HG02884 (cell line): ENCODE results near the gene EML5.

Experiments used
- ATAC-seq: cut with Tn5 transposase; IDR thresholded peaks from one replicate; pipeline ENCODE4 v1.9.1; 2021; ENCODE audit warnings: mild to moderate bottlenecking, moderate library complexity; ENCODE audit not compliant: unreplicated experiment

Gene EML5

DNA sequence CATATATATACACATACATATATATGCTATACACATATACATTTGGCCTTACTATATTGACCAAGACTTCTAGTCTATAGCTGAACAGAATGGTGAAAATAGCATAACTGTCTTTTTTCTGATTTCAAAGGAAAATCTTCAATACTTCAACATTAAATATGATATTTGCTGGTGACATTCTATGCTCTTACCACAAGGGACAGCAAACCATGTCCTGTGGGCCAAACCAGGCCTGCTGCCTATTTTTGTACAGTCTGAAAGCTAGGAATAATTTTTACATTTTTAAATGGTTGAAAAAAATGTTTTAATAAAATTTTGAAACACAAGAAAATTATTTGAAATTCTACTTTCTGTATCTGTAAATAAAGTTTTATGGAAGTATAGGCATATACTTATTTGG is 63.6 kb downstream of the EML5 start:
- ATAC-seq = no peak

DNA sequence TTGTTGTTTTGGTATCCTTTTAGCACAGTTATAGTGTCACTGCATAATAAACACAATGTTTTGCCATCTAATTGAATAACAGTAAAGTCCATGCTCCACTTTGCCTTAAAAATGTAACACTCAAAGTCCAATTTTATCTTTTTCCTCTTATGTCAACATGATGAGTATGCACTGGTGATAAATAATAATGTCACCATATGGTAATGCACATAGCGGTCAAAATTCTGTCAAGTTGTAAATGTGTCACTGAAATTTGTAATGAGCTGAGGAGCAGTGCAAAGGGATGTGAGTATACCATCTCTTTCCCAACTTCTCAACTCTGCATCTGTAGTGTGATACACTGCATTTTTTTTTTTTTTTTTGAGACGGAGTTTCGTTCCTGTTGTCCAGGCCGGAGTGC is 65.7 kb downstream of the EML5 start:
- ATAC-seq = no peak

DNA sequence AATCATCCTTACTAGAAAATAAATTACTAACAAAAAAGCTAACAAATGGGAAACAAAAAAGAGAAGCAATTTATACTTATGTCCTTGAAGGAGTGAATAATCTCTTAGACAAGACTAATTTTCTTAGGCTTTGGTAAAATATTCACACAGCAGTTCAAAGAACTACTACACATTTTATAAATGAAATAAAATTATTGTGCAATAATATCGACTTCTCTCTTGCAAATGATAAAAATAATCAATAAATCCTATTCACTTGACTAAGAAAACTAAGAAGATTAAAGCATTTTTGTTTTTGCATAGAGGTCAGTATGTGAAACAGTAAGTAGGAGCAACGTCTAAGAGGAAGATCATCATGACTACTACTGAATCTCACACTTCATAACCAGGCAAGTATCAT is 82.0 kb downstream of the EML5 start:
- ATAC-seq = no peak

DNA sequence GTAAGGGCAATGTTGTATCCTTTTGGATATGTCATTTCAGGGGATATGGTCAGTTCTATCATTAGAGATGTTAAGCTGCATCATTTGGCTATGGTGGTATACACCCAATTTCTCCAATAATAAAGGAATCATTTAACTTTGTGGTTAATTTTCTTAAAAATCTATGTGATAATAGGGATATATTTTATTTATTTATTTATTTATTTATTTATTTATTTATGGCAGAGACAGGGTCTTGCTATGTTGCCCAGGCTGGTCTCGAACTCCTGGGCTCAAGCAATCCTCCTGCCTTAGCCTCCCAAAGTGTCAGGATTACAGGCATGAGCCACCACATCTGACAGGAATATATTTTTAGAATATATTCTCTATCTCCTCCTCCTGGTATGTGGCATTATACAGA is 85.7 kb downstream of the EML5 start:
- no peak for ATAC-seq

DNA sequence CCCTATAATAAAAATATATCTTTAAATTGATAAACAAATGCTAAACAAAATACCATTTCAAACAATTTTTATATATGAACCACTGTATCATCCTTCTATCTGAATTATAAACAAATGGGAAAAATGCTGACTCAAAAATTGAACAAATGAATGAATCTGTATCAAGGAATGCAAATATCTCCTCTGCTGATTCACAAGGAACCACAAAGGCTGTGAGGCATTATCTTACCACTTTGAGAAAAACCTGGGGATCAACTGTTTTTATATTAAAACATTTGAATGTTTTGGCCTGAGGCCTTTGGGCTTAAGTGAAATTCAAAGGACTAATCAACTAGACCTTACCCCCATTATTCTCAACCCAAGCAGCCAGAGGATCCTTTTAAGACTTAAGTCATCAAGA is 86.3 kb downstream of the EML5 start:
- ATAC-seq = no peak

DNA sequence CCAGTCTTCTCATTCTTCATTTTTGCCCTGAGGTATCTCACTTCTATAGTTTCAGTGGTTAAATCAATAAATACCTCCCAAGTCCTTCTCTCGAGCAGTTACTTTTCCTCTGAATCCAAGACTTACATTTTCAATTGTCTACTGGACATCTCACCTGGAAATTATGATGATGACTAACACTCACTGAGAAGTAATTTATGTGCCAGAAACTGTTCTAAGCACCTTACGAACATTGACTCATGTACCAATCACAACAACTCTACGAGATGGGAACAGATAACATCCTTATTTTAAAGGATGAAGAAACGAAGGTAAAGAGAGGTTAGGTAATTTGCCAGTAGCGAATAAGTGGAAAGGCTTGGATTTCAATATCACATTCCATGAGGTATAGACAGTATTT is 94.1 kb downstream of the EML5 start:
- no peak for ATAC-seq

DNA sequence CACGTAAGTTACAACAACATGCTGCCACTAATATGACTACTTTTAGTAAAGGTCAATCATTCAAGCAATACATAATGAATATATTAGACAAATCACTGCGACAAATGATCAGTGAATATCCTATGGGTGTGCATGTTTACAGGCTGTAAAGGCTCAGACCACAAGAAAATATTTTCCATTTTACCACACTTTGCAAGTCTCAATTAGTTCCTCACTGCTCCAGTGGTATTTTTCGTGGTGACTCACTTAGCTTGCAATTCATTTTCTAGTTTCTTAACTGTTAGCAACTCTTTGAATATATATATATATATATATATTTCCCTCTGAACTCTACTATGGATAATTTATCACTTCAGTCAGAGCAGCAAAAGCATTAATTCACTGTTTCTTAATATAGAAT is 96.9 kb downstream of the EML5 start:
- ATAC-seq = no peak

DNA sequence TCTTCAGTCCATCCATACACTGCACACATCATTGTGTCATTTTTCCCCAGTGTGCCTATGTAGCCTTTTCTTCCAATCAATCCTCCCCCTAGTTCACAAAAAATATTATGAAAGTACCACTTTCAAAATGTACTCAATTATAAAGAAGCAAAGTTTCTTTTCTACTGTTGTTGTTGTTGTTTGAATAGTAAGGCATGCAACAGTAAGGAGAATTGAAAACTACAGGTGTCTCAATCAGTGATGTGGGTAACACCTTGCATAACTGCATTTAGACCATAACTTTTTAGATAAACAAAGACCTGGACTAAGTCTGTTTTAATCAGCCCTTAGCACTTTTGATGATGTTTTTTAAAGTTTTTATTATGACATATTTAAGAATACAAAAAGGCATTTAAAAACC is 104.4 kb downstream of the EML5 start:
- no peak for ATAC-seq

DNA sequence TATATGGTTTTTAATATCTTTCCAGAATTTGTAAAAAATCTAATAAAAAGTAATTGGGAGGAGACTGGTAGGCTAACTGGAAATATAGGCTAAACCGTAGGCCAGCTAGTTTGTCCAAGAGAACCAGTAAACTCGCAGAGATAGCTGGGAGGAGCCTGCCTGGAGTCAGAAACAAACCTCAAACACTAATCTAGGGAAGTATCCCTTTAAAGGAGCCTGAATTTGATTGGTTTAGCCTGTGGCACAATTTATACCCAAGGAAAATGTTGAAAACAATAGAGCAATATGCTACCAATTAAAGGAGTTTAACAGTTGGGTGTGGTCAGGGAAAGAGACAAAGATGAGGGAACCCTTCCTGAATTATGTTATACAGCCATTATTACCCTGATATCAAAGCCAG is 109.6 kb downstream of the EML5 start:
- ATAC-seq = no peak

DNA sequence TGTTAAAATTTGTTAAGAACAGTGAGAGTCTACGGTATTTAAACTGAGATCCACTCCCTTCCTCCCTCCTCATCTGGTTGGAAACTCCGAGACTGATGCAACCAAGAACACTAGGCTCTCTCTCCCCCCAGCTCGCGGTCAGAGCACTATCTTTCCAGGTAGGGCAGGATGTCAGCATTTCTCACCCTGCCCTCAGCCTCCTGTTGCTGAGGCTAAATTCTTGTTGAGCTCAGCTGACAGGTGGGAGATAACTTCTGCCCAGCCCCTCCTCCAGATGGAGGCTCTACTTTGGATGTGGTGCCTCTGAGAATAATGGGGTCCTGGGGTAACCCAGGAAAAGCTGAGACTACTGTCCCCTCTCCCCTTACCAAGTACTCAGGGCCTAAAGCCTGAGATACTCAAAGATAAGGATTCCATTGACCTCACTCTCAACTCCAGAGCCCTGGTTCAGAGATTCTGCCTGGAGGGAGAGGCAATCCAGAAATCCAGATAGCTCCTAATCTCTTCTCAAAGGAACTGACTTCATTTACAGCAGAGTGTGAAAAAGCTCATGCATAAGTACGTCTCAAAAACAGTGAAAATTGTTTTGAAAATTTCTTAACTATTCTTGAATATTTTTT is 110.1 kb downstream of the EML5 start:
- ATAC-seq = no peak

DNA sequence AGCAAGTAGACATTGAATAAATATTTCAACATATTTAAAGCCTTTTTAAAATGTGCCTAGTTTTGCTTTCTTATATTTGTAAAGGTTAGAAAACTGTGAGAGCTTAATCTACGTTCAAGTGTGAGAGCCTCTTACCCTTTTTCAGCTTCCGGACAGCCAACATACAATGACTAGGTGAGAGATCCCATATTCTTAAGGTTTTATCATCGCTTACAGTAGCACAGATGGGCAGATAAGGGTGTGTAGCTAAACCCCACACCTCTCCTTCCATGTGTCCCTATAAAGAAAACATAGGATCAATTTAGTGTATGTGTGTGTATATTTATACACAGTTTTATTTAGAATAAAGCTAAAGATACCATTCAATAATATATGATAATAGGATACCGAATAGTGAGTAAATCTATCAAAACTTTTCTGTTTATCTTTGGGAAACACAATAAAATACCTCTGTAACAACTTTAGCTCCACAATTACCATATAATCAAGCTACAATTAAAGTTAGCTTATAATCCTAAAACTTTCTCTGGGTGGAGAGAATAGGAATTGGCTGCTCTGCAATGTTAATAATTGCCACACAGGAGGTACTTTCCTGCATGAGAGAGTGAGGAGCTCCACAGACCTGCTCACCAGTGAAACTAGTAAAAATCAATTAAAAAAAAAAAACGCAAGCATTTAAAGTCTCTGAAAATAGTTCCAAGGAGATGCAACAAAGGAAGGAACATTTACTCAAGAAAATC is 110.8 kb downstream of the EML5 start:
- ATAC-seq = no peak

DNA sequence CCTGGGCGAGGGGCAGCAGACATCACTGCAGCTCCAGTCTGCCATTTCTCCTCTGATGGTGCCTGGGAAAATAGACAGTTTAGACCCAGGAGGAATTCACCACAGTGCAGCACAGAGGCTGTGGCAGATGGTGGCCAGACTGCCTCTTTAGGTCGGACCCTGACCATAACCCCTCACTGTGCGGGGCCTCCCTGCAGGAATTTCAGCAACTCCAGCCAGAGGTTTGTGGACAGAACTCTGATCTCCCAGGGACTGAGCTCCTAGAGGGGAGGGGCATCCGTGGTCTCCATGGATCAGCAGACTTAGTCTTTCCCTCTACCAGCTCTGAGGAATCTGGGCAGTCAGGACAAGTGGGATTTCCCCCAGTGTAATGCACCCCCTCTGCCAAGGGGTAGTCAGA is 123.4 kb downstream of the EML5 start:
- no peak for ATAC-seq

DNA sequence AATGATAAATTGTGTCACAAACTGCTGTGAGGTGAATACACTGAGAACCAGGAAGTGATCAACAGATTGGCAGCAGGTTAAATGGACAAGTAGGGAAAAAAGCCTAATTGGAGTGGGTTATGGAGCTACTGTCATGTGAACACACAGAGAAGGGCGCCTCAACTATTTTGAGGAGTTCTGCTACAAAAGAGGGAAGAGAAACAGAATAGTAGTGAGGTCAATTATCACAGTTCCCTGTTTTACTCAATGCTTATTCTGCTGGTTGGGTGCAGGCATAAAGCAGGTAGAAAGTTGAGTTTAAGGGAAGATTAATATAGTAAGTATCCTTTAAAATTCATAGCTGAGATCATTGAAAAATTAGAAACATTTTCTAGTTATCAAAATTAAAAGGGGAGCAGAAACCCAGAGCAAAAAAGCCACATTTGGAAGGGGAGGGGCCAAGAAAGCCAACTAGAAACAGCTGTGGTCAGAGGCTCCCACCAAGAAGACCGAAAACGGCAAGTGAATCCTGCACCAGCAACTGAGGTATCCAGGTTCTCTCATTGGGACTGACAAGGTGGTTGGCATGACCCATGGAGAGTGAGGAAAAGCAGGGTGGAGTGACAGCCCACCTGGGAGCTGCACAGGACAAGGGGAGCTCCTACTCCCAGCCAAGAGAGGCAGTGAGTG is 124.2 kb downstream of the EML5 start:
- ATAC-seq = peak; percentile 68

DNA sequence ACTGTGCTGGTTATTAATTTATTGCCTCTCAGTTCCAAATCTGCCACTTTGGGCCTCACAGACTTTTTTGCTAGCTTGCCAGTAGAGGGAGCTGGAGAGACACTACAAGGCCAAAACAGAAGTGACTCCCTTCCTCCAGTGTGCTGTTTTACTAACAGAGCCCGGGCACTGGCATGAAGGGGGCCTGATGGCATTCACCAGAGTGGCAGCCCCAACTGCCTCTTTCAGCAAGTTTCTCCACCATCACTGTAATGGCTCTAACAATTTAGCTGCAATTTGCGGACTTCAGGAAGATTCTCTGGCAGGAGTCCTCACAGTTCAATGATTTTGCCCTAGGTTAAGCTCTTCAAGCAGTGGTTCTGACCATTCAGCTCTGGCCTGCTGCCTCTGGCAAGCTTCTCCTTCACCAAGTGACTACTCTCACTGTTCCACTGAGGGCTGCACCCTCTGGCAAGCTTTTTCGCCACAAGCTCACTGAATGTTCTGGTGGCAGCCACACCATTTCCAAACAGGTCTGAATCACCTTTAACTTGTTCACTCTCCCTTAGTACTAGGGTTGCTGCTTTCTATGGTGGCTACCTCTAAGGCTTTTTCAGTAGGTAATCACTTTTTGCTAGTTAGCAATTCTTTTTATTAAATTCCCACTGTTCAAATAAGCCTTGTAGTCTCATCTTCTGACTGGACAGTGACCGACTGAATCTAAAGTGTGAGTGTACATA is 125.0 kb downstream of the EML5 start:
- peak; percentile 69 for ATAC-seq

DNA sequence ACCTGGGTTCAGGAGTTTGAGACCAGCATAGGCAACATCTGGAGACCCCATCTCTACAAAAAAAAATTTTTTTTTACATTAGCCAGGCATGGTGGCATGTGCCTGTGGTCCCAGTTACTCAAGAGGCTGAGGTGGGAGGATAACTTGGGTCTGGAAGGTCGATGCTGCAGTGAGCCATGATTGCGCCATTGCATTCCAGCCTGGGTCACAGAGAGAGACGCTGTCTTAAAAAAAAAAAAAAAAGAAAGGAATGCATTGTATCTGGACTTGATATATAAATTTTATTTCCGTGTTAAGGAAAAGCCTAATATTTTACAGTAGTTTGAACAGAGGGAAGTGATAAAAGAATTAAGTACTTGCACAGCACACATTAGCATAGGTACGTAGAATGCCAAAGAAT is 132.7 kb downstream of the EML5 start:
- no peak for ATAC-seq

DNA sequence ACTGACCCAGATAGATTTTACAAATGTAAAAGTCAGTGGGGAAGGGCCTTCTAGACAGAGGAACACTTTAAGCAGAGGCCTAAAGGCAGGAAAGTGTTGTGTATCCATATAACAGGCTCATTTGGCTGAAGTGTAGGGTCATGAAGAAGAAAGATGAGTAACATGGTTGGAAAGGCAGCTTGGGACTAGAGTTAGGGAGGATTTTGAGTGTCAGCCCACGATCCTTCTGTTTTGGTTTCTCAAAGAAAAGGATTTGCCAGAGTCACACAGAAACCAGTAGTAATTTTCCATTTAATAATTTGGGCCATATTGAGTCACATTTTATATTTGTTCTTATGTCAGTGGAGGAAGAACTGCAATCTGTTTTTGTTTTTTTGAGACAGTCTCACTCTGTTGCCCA is 153.5 kb downstream of the EML5 start:
- no peak for ATAC-seq

DNA sequence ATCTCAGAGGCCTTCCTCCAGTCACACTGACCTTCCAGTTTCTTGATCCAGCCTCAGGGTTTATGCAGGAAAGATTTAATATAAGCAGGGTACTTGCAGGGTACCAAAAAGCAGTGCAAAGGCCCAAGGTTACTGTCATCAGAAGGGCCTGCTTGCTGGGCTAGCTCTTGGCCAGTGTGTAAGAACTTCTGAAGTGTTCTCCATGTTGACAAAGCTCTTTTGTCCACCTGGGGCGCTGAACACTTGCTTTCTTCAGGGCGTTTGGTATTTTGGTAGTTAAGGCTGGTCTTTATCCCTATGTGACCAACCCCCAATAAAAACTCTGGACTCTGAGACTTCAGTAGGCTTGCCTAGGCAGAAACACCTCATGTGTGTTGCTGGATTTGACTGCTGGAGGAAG is 160.2 kb downstream of the EML5 start:
- no peak for ATAC-seq

DNA sequence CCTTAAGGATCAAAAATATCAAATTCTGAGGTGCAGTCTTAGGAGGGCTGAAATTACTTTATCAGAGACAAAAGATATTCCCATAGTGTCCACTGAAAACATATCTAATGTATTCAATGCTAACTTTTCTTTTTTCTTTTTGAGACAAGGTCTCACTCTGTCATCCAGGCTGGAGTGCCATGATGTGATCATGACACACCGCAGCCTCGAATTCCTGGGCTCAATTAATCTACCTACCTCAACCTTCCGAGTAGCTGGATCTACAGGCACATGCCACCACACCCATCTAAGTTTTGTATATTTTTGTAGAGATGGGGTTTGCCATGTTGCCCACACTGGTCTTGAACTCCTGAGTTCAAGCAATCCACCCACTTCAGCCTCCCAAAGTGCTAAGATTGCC is 161.7 kb downstream of the EML5 start:
- ATAC-seq = no peak

DNA sequence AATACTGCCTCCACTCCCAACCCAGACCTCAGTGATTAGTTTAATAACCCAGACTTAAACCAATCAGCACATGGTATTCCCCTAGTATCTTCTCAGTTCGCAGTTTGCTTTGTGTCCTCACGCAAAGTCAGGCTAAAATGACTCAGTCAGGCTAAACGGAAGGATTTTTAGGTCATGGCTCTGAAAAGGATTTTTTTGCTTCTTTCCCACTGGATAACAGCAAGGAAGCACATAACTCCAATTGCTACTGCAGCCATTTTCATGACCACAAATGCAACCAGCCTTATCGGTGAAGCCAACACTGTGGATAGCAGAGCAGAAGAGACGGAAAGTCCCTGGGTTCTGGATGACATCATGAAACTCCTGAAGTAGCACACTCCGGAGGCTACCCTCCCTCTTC is 162.2 kb downstream of the EML5 start:
- no peak for ATAC-seq

DNA sequence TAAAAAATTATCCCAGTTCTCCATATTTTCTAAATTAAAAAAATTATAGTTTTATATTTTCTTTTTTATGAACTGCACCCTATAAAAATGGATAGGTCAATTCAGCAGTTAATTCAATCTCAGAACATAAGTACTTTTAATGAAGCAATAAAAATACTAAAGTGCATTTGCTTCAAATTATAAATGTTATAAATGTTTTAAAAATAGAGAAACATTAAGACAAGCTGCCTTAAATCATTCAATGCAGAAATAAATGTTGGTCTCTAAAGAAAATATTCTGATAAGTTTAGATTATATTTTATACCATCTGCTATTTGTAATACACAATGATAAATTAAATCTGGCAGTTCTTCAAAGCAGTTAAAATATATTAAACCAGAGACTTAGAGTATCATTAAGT is 164.3 kb downstream of the EML5 start:
- no peak for ATAC-seq

DNA sequence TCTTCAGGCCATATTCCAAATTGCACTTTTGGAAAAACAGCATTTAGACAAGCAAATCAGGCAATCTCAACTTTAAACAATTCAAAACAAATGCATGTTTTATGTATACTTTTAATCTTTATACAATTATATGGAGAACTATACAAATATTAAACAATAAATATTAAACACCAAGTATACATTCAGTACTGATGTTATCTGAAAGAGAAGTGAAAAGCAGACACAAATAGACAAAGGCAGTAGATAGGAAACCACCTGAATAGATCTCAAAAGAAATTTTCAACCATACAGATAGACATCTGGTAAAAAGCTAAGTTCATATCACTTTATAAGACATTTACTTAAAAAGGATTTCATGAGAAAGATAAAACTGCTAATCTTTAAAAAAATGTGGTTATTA is 164.7 kb downstream of the EML5 start:
- ATAC-seq = no peak

DNA sequence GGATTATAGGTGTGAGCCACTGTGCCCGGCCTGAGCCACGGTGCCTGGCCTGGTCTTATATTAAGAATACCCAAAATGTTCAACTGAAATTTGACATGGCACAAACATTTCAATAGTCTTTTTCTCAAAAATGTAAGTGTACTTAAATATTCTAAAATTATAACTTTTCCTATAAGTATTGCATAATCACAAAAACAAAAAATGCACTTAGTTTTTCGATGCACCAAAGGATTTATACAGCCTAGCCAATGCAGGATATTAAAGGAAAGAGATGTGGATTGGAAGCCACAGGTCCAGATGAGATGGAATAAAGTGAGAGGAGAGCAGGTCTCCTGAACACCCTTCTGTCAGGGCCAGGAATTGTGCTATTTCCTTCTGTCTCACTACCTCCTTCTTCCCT is 167.1 kb downstream of the EML5 start:
- ATAC-seq = no peak
